Sigmoid colon (tissue), 4 donors: ENCODE measurements around the gene MYBPC1.

Experiments
- CTCF ChIP-seq, 4 experiments: fragments of 450-650 bp in 3 of 4; fragments of 200-600 bp in 1 of 4; IDR thresholded peaks; one replicate each; pipeline ENCODE4 v1.5.1; 2016 to 2019; ENCODE audit warnings: antibody characterized with exemption in 4 of 4, mild to moderate bottlenecking in 3 of 4, moderate library complexity in 2 of 4
- EP300 ChIP-seq, 4 donors: sonication (generic); formaldehyde crosslinking; IDR thresholded peaks; one replicate each; pipeline ENCODE4 v1.6.1; 2017; ENCODE audit warnings: antibody characterized with exemption in 4 of 4

- TF ChIP-seq CTCF (IDR thresholded peaks at IDR 0.05), result no peak
- TF ChIP-seq EP300 (IDR thresholded peaks at IDR 0.05), result no peak
Observed at GRCh38 chr12:101557094-101557493, 37.7 kb upstream of the MYBPC1 start.
